SK-N-SH (cell line): ENCODE measurements around the gene MAGEB2. TPM values are rescaled to one million over a fixed set of nuclear protein-coding genes. Genes with fewer than 3 reads are reported as not detected.

Experiments used
- CTCF ChIA-PET: fragments of 300-600, 350-600 bp; formaldehyde crosslinking; extraction: SDS; loops from one replicate; lab custom pipeline; 2021; lab: Yijun Ruan, JAX
- POLR2A ChIA-PET: fragments of 350-600 bp; sonication (Branson Sonifier 250); formaldehyde crosslinking; extraction: SDS; loops from one replicate; lab custom pipeline; 2020; ENCODE audit warnings: antibody characterized with exemption, inconsistent platforms; lab: Yijun Ruan, JAX
- DNase-seq: peaks from one replicate; pipeline ENCODE4 v3.0.0; 2012
- H2AFZ ChIP-seq: fragments of 200-600 bp; sonication (generic); 2 replicates; pipeline ENCODE4 v1.8.1; 2016; ENCODE audit warnings: antibody characterized with exemption, mild to moderate bottlenecking, low read depth
- H3F3A ChIP-seq: fragments of 200-600 bp; sonication (generic); replicated peaks from 2 replicates; pipeline ENCODE3; 2016; ENCODE audit warnings: antibody characterized with exemption, mild to moderate bottlenecking; ENCODE audit not compliant: insufficient read depth
- H3K27ac ChIP-seq, 2 experiments: fragments of 200-500 bp in 1 of 2; fragments of 200-600 bp in 1 of 2; sonication (Bioruptor generic) in 1 of 2; sonication (generic), shearing (Covaris generic) in 1 of 2; 2 replicates each; pipeline versions ENCODE4 v1.5.1 to v1.6.1; 2014 to 2016; ENCODE audit warnings: low read depth in 2 of 2, inconsistent platforms in 1 of 2, low read length in 1 of 2, mild to moderate bottlenecking in 1 of 2, mixed read lengths in 1 of 2
- H3K27me3 ChIP-seq: fragments of 200-600 bp; sonication (generic), shearing (Covaris generic); 2 replicates; pipeline ENCODE4 v1.6.1; 2016; ENCODE audit warnings: mixed run types; ENCODE audit not compliant: insufficient read depth
- H3K36me3 ChIP-seq, 2 experiments: fragments of 200-500 bp in 1 of 2; fragments of 200-600 bp in 1 of 2; sonication (Bioruptor generic) in 1 of 2; sonication (generic) in 1 of 2; replicated peaks in 1 of 2; 2 replicates each; pipeline versions ENCODE3 to v1.5.1; 2014 to 2016; ENCODE audit warnings: low read length in 1 of 2, mild to moderate bottlenecking in 1 of 2; ENCODE audit not compliant: insufficient read depth in 2 of 2, control insufficient read depth in 1 of 2
- H3K4me1 ChIP-seq, 2 experiments: fragments of 200-500 bp in 1 of 2; fragments of 200-600 bp in 1 of 2; sonication (Bioruptor generic) in 1 of 2; sonication (generic), shearing (Covaris generic) in 1 of 2; 2 replicates each; pipeline versions ENCODE4 v1.5.1 to v1.6.1; 2014 to 2016; ENCODE audit warnings: low read depth in 1 of 2, low read length in 1 of 2, mixed run types in 1 of 2; ENCODE audit not compliant: insufficient read depth in 2 of 2, control insufficient read depth in 1 of 2
- H3K4me2 ChIP-seq: fragments of 200-600 bp; sonication (generic), shearing (Covaris generic); 2 replicates; pipeline ENCODE4 v1.6.1; 2017; ENCODE audit warnings: mixed run types
- H3K4me3 ChIP-seq, 2 experiments: fragments of 200-500 bp in 1 of 2; fragments of 200-600 bp in 1 of 2; sonication (Bioruptor generic) in 1 of 2; sonication (generic), shearing (Covaris generic) in 1 of 2; 2 replicates each; pipeline versions ENCODE4 v1.5.1 to v1.8.1; 2014 to 2016; ENCODE audit warnings: low read depth in 2 of 2, inconsistent platforms in 1 of 2, low read length in 1 of 2, mild to moderate bottlenecking in 1 of 2, mixed read lengths in 1 of 2, moderate library complexity in 1 of 2
- H3K79me2 ChIP-seq: fragments of 200-600 bp; sonication (generic); 2 replicates; pipeline ENCODE4 v1.8.1; 2017; ENCODE audit warnings: mild to moderate bottlenecking; ENCODE audit not compliant: insufficient read depth
- H3K9ac ChIP-seq: fragments of 200-600 bp; sonication (generic); 2 replicates; pipeline ENCODE4 v1.6.1; 2017; ENCODE audit warnings: mixed run types
- H3K9me2 ChIP-seq: fragments of 200-600 bp; sonication (generic); 2 replicates; pipeline ENCODE4 v1.6.1; 2017; ENCODE audit warnings: mixed run types
- H3K9me3 ChIP-seq: fragments of 200-600 bp; sonication (generic); 2 replicates; pipeline ENCODE4 v1.6.1; 2017; ENCODE audit warnings: mixed run types, mild to moderate bottlenecking, moderate library complexity
- H4K20me1 ChIP-seq: fragments of 200-600 bp; sonication (generic); 2 replicates; pipeline ENCODE4 v1.6.1; 2017; ENCODE audit warnings: mild to moderate bottlenecking, mixed run types; ENCODE audit not compliant: insufficient read depth
- CHD2 ChIP-seq: fragments of 150-350 bp; IDR thresholded peaks from 2 replicates; pipeline ENCODE4 v1.6.1; 2018; ENCODE audit warnings: low read length; ENCODE audit not compliant: partially characterized antibody
- ELF1 ChIP-seq: IDR thresholded peaks from 2 replicates; pipeline ENCODE4 v1.4.0; 2012
- EZH2phosphoT487 ChIP-seq: fragments of 200-600 bp; sonication (generic); IDR thresholded peaks from 2 replicates; pipeline ENCODE4 v1.6.1; 2017; ENCODE audit warnings: low read depth, mixed run types, mild to moderate bottlenecking, antibody characterized with exemption, moderate library complexity, borderline replicate concordance
- FOSL2 ChIP-seq: IDR thresholded peaks from 2 replicates; pipeline ENCODE4 v1.4.0; 2012; ENCODE audit warnings: low read depth, mild to moderate bottlenecking, moderate library complexity, borderline replicate concordance
- FOXJ3 ChIP-seq: sonication (generic); formaldehyde crosslinking; IDR thresholded peaks from 2 replicates; pipeline ENCODE4 v1.5.1; 2020; ENCODE audit warnings: mild to moderate bottlenecking, missing genetic modification reagents
- FOXM1 ChIP-seq: IDR thresholded peaks from 2 replicates; pipeline ENCODE4 v1.4.0; 2012; ENCODE audit warnings: low read depth, mild to moderate bottlenecking
- GABPA ChIP-seq: IDR thresholded peaks from 2 replicates; pipeline ENCODE4 v1.4.0; 2012; ENCODE audit warnings: low read depth, mild to moderate bottlenecking
- GATA2 ChIP-seq: sonication (generic); formaldehyde crosslinking; IDR thresholded peaks from 2 replicates; pipeline ENCODE4 v1.5.0; 2020; ENCODE audit warnings: mild to moderate bottlenecking, missing genetic modification reagents
- JUND ChIP-seq: IDR thresholded peaks from 2 replicates; pipeline ENCODE4 v1.4.0; 2012
- NFIC ChIP-seq: IDR thresholded peaks from 2 replicates; pipeline ENCODE4 v1.4.0; 2012; ENCODE audit warnings: borderline replicate concordance
- NRF1 ChIP-seq: IDR thresholded peaks from 2 replicates; pipeline ENCODE4 v1.6.1; 2012; ENCODE audit warnings: low read depth, mild to moderate bottlenecking, low read length
- RCOR1 ChIP-seq: fragments of 150-350 bp; IDR thresholded peaks from 2 replicates; pipeline ENCODE4 v1.6.1; 2017; ENCODE audit warnings: antibody characterized with exemption, low read length
- REST ChIP-seq: IDR thresholded peaks from 2 replicates; pipeline ENCODE4 v1.6.1; 2012; ENCODE audit warnings: mild to moderate bottlenecking, low read depth, low read length, moderate library complexity
- SMC3 ChIP-seq: IDR thresholded peaks from 2 replicates; pipeline ENCODE4 v1.6.1; 2012; ENCODE audit warnings: low read depth, low read length, improper control_type of control experiment
- TCF12 ChIP-seq: IDR thresholded peaks from 2 replicates; pipeline ENCODE4 v1.4.0; 2012
- USF2 ChIP-seq: fragments of 150-350 bp; IDR thresholded peaks from 2 replicates; pipeline ENCODE4 v1.6.1; 2017; ENCODE audit warnings: antibody characterized with exemption, low read length, low read depth, borderline replicate concordance
- YY1 ChIP-seq: IDR thresholded peaks from 2 replicates; pipeline ENCODE4 v1.4.0; 2012; ENCODE audit warnings: low read depth, mild to moderate bottlenecking
- WGBS: methylation state at CpG from one replicate; pipeline ENCODE4 v1.1.6; 2017; ENCODE audit warnings: low lambda C conversion rate; 5-methylcytosine and 5-hydroxymethylcytosine counted together
- polyA plus RNA-seq, 3 experiments: library from polyadenylated mRNA; depleted of rRNA; stranded (reverse); fragments of >200 nt; gene quantifications; 2 replicates each; pipeline ENCODE4 v1.2.3, GENCODE V29; 2012
- TF ChIP-seq, protein P1 (sequence below): IDR thresholded peaks from 2 replicates; pipeline ENCODE4 v1.4.0; 2012; ENCODE audit warnings: low read depth, borderline replicate concordance
- TF ChIP-seq, protein P2 (sequence below): IDR thresholded peaks from 2 replicates; pipeline ENCODE4 v1.4.0; 2012; ENCODE audit warnings: low read depth
- TF ChIP-seq, protein P3 (sequence below): IDR thresholded peaks from 2 replicates; pipeline ENCODE4 v1.4.0; 2012; ENCODE audit warnings: low read depth, borderline replicate concordance

Gene MAGEB2
- polyA plus RNA-seq, 1 of the 3 experiments (the other 2 are of a cell fraction) = 2.7 TPM

DNA sequence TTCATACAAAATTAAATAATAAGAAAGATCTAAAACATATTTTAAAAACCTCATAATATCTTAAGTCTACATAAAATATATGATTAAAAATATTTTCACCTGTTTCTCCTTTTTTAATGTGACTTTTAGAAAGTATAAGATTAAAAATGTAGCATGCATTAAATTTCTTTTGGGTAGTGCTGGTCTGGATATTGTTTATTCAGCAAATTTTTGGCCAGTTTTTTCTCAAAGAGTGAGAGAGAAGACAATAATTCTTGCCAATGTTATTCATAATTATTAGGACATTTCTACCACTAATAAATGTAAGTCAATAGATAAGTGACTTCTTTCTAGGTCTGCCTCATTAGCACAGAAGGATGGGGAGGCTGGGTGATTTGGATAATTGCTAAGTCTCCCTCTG, 45.6 kb downstream of the MAGEB2 start (continued):
- TF ChIP-seq, protein P1, sequence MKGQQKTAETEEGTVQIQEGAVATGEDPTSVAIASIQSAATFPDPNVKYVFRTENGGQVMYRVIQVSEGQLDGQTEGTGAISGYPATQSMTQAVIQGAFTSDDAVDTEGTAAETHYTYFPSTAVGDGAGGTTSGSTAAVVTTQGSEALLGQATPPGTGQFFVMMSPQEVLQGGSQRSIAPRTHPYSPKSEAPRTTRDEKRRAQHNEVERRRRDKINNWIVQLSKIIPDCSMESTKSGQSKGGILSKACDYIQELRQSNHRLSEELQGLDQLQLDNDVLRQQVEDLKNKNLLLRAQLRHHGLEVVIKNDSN = no peak
- no peak for TF ChIP-seq GABPA
- TF ChIP-seq, all 33 proteins: peak for 0

GRCh38 chrX:30262763-30263162, 47.4 kb downstream of the MAGEB2 start:
- H3K4me3 ChIP-seq = no peak overlapping the region
- H4K20me1 ChIP-seq = no peaks in the 10 kb centered on the region
- H3K79me2 ChIP-seq = no peaks in the 10 kb centered on the region
- no peaks in the 10 kb centered on the region for H3K9me2 ChIP-seq
- no peak overlapping the region for H3K9ac ChIP-seq
- DNase-seq = no peak
- no peaks in the 10 kb centered on the region for H3F3A ChIP-seq
- no peak overlapping the region for H3K4me2 ChIP-seq
- ChIA-PET POLR2A (no interaction called here), CTCF (no interaction called here)
- H3K9me3 ChIP-seq = no peaks in the 10 kb centered on the region
- no peaks in the 10 kb centered on the region; the same call in 1 of the 2 replicates for H3K27me3 ChIP-seq
- no peak overlapping the region for H2AFZ ChIP-seq
- H3K4me1 ChIP-seq = no peaks in the 10 kb centered on the region
- 2% methylated on average over 1 of the region's 1 CpG for WGBS
- H3K27ac ChIP-seq = no peak overlapping the region
- TF ChIP-seq SMC3 (no peak), RCOR1 (no peak), FOXJ3 (CRISPR knock-in tag) (no peak), JUND (no peak), CHD2 (no peak), NFIC (no peak), GATA2 (no peak), TCF12 (no peak), FOSL2 (no peak), YY1 (no peak), REST (no peak), ELF1 (no peak), USF2 (no peak), FOXM1 (no peak), GABPA (no peak), EZH2phosphoT487 (no peak), NRF1 (no peak)
- TF ChIP-seq, protein P2, sequence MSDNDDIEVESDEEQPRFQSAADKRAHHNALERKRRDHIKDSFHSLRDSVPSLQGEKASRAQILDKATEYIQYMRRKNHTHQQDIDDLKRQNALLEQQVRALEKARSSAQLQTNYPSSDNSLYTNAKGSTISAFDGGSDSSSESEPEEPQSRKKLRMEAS = no peak
- TF ChIP-seq, protein P3, sequence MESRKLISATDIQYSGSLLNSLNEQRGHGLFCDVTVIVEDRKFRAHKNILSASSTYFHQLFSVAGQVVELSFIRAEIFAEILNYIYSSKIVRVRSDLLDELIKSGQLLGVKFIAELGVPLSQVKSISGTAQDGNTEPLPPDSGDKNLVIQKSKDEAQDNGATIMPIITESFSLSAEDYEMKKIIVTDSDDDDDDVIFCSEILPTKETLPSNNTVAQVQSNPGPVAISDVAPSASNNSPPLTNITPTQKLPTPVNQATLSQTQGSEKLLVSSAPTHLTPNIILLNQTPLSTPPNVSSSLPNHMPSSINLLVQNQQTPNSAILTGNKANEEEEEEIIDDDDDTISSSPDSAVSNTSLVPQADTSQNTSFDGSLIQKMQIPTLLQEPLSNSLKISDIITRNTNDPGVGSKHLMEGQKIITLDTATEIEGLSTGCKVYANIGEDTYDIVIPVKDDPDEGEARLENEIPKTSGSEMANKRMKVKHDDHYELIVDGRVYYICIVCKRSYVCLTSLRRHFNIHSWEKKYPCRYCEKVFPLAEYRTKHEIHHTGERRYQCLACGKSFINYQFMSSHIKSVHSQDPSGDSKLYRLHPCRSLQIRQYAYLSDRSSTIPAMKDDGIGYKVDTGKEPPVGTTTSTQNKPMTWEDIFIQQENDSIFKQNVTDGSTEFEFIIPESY = no peak
- TF ChIP-seq, protein P1 = no peak
- no peaks in the 10 kb centered on the region for H3K36me3 ChIP-seq
